ENCODE results near the gene ARHGEF28. TPM values are rescaled to one million over a fixed set of nuclear protein-coding genes. Genes with fewer than 3 reads are reported as not detected.

The ARHGEF28 gene
- polyA plus RNA-seq, 1 donor from 2014 or later = not detected

DNA sequence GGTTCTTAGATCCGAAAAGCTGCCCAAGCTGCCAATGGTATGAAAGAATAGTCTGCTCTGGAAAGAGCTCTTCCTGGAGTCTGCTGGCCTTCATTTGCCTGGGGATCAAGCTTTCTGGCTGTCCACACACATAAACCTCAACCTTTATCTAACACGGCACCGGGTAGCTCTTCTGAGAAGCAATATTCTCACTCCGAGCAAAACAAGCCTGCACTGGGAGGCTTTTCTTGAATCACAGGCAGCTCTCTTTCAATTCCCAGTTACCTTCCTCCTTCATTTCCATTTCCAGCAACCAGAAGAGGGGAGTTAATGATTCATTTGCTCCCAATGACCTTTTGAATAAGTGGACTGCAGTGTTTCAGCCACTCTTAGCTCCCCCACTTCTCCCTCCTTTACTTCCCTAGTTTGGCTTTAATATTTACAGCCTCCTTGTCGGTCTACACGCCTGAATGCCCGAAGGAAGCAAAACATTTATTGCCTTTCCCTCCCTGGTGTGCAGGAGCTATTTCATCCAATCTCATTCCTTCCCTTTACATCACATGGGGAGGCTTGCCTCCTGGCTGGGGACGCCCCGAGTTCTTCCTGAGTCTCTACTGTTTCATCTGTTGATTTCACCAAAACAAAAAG is 187.1 kb downstream of the ARHGEF28 start:
- Histone ChIP-seq H3K36me3 (ENCODE audit: insufficient read depth, low read length) (no peaks in the 10 kb centered on the region), H3K9ac (ENCODE audit: low read length) (no peak overlapping the region), H3K4me2 (ENCODE audit: low read length) (no peak overlapping the region), H3K9me3 (ENCODE audit: low read length) (no peaks in the 10 kb centered on the region), H3K27ac (ENCODE audit: low read length) (no peak overlapping the region), H3F3A (ENCODE audit: insufficient read depth, low read length, poor library complexity, severe bottlenecking) (no peaks in the 10 kb centered on the region), H3K4me3 (ENCODE audit: low read length) (no peak overlapping the region), H2AFZ (ENCODE audit: low read depth, low read length) (no peak overlapping the region), H3K79me2 (replicated peaks; ENCODE audit: insufficient read depth, low read length) (no peaks in the 10 kb centered on the region), H3K9me2 (ENCODE audit: insufficient read depth, low read length) (no peaks in the 10 kb centered on the region), H4K20me1 (ENCODE audit: insufficient read depth) (no peaks in the 10 kb centered on the region), H3K27me3 (ENCODE audit: insufficient read depth, low read depth, low read length) (no peaks in the 10 kb centered on the region)
- TF ChIP-seq TAF1 (IDR thresholded peaks at IDR 0.05; ENCODE audit: low read depth) = no peak
- TF ChIP-seq, protein P1, sequence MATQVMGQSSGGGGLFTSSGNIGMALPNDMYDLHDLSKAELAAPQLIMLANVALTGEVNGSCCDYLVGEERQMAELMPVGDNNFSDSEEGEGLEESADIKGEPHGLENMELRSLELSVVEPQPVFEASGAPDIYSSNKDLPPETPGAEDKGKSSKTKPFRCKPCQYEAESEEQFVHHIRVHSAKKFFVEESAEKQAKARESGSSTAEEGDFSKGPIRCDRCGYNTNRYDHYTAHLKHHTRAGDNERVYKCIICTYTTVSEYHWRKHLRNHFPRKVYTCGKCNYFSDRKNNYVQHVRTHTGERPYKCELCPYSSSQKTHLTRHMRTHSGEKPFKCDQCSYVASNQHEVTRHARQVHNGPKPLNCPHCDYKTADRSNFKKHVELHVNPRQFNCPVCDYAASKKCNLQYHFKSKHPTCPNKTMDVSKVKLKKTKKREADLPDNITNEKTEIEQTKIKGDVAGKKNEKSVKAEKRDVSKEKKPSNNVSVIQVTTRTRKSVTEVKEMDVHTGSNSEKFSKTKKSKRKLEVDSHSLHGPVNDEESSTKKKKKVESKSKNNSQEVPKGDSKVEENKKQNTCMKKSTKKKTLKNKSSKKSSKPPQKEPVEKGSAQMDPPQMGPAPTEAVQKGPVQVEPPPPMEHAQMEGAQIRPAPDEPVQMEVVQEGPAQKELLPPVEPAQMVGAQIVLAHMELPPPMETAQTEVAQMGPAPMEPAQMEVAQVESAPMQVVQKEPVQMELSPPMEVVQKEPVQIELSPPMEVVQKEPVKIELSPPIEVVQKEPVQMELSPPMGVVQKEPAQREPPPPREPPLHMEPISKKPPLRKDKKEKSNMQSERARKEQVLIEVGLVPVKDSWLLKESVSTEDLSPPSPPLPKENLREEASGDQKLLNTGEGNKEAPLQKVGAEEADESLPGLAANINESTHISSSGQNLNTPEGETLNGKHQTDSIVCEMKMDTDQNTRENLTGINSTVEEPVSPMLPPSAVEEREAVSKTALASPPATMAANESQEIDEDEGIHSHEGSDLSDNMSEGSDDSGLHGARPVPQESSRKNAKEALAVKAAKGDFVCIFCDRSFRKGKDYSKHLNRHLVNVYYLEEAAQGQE (IDR thresholded peaks at IDR 0.05; ENCODE audit: borderline replicate concordance) = no peak
- TF ChIP-seq, protein P2, sequence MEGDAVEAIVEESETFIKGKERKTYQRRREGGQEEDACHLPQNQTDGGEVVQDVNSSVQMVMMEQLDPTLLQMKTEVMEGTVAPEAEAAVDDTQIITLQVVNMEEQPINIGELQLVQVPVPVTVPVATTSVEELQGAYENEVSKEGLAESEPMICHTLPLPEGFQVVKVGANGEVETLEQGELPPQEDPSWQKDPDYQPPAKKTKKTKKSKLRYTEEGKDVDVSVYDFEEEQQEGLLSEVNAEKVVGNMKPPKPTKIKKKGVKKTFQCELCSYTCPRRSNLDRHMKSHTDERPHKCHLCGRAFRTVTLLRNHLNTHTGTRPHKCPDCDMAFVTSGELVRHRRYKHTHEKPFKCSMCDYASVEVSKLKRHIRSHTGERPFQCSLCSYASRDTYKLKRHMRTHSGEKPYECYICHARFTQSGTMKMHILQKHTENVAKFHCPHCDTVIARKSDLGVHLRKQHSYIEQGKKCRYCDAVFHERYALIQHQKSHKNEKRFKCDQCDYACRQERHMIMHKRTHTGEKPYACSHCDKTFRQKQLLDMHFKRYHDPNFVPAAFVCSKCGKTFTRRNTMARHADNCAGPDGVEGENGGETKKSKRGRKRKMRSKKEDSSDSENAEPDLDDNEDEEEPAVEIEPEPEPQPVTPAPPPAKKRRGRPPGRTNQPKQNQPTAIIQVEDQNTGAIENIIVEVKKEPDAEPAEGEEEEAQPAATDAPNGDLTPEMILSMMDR (IDR thresholded peaks at IDR 0.05; ENCODE audit: poor library complexity, severe bottlenecking) = no peak
- no peak for TF ChIP-seq EZH2 (IDR thresholded peaks at IDR 0.05; ENCODE audit: borderline replicate concordance, insufficient read depth, low read length, poor library complexity, severe bottlenecking)
- no peak for TF ChIP-seq EP300 (conservative IDR thresholded peaks at IDR 0.05; ENCODE audit: poor library complexity, severe bottlenecking)
- TF ChIP-seq POLR2AphosphoS5 (IDR thresholded peaks at IDR 0.05) = no peak

DNA sequence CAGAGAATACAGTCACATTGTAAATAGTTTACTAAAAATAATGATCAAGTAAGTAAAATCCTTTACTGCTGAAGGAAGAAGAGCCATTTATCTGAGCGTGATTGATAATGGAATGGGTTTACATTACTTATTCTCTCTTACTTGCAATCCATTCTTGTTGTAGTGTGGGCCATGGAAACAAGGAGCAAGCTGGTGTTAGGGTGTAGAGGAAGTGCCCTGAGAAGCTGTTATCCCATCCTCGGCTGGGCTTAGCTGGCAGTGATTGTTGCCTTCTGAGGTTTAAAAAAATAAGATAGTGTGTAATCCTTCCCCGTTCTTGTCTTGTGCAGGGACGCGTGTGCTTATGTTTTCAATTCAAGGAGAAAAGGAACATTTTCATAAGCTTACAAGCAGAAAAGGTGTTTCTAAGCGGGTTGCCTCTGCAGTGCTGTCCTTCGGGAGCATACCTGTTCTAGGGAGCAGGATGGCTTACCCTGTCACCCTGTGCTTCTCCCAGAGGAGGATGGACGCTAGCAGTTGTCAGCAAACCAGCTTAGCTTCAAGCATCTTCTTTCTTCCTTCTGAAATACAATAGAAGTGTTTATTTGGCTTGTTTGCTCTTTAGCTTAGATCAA is 188.3 kb downstream of the ARHGEF28 start:
- Histone ChIP-seq H4K20me1 (ENCODE audit: insufficient read depth) (no peaks in the 10 kb centered on the region), H3K27me3 (ENCODE audit: insufficient read depth, low read depth, low read length) (no peaks in the 10 kb centered on the region), H2AFZ (ENCODE audit: low read depth, low read length) (no peak overlapping the region), H3K4me2 (ENCODE audit: low read length) (no peak overlapping the region), H3K36me3 (ENCODE audit: insufficient read depth, low read length) (no peaks in the 10 kb centered on the region), H3K9me2 (ENCODE audit: insufficient read depth, low read length) (no peaks in the 10 kb centered on the region), H3F3A (ENCODE audit: insufficient read depth, low read length, poor library complexity, severe bottlenecking) (no peaks in the 10 kb centered on the region), H3K79me2 (replicated peaks; ENCODE audit: insufficient read depth, low read length) (no peaks in the 10 kb centered on the region), H3K9me3 (ENCODE audit: low read length) (no peaks in the 10 kb centered on the region), H3K4me3 (ENCODE audit: low read length) (no peak overlapping the region), H3K9ac (ENCODE audit: low read length) (no peak overlapping the region), H3K27ac (ENCODE audit: low read length) (no peak overlapping the region)
- TF ChIP-seq EZH2 (IDR thresholded peaks at IDR 0.05; ENCODE audit: borderline replicate concordance, insufficient read depth, low read length, poor library complexity, severe bottlenecking) (no peak), POLR2AphosphoS5 (IDR thresholded peaks at IDR 0.05) (no peak), RAD21 (conservative IDR thresholded peaks at IDR 0.05) (no peak), EP300 (conservative IDR thresholded peaks at IDR 0.05; ENCODE audit: poor library complexity, severe bottlenecking) (no peak), TAF1 (IDR thresholded peaks at IDR 0.05; ENCODE audit: low read depth) (no peak), MXI1 (conservative IDR thresholded peaks at IDR 0.05; ENCODE audit: poor library complexity, severe bottlenecking) (no peak), SMC3 (conservative IDR thresholded peaks at IDR 0.05; ENCODE audit: poor library complexity) (no peak)
- TF ChIP-seq, protein P2 (IDR thresholded peaks at IDR 0.05; ENCODE audit: poor library complexity, severe bottlenecking) = no peak
- TF ChIP-seq, protein P1 (IDR thresholded peaks at IDR 0.05; ENCODE audit: borderline replicate concordance) = no peak

Measured in neural cell (in vitro differentiated cells).